HG02571 (cell line): Measurements from ENCODE around the gene PNCK.

Source experiments
- ATAC-seq: cut with Tn5 transposase; IDR thresholded peaks from one replicate; pipeline ENCODE4 v1.9.1; 2021; ENCODE audit warnings: mild to moderate bottlenecking, moderate library complexity; ENCODE audit not compliant: unreplicated experiment

PNCK gene

DNA sequence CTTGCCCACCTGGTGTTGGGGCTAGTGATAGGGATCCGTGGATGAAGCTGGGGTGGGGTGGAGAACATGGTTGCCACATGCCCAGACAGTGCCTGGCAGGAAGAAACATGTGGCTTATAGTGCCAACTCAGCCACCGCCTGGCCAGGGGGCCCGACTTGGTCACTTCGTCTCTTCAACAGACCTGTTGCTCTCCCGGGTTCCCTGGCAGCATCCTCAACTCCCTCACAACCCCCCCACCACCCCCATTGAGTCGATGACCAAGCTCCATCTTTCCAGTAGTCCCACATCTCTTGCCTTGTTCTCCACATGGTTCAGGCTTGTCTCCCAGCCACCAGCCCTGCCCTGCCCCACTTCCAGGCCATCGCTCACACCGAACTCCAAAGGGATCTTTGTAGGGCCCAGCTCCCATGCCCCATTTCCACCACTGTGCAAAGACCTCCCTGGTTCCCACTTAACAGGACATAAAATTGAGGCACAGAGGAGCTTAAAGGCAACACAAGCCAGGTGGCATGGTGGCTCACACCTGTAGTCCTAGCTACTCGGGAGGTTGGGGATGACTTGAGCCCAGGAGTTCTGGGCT lies 7.8 kb downstream of the PNCK start:
- ATAC-seq, result no peak

DNA sequence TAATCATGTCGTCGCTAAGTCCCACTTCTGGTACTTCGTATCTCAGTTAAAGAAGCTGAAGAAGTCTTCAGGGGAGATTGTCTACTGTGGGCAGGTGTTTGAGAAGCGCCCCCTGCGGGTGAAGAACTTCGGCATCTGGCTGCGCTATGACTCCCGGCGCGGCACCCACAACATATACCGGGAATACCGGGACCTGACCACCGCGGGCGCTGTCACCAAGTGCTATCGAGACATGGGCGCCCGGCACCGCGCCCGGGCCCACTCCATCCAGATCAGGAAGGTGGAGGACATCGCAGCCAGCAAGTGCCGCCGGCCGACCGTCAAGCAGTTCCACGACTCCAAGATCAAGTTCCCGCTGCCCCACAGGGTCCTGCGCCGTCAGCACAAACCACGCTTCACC lies 11.3 kb downstream of the PNCK start:
- no peak for ATAC-seq

DNA sequence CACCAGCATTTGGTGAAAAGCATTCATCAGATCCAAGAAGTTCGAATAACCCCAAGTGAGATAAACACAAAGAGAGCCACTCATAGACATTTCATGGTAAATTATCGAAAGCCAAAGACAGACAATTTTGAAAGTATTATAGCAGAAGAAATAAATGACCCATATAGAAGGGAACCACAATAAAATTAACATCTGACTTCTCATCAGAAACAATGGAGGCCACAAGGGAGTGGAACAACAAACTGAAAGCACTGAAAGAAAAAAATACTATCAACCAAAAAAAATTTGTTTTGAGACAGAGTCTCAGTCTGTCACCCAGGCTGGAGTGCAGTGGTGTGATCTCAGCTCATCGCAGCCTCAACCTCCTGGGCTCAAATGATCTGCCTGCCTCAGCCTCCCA lies 14.3 kb downstream of the PNCK start:
- no peak for ATAC-seq

DNA sequence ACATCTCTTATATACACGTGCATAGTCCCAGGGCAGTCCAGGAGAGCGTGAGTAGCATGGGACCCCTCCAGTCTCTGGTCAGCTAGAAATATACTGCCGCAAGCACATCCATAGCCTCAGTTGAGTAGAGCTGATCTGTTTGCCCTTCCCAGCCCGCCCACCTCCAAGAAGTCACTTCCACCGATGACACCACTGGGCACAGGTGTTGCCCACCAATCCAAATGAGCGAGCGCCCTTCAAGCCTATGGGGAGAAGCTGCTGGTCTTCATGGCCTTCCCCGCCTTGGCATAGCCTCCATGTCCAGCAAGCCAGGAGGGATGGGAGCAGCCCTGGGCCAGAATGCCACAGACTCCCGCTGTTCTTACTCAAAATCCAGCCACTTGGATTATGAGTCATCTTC lies 16.5 kb downstream of the PNCK start:
- ATAC-seq, result no peak

DNA sequence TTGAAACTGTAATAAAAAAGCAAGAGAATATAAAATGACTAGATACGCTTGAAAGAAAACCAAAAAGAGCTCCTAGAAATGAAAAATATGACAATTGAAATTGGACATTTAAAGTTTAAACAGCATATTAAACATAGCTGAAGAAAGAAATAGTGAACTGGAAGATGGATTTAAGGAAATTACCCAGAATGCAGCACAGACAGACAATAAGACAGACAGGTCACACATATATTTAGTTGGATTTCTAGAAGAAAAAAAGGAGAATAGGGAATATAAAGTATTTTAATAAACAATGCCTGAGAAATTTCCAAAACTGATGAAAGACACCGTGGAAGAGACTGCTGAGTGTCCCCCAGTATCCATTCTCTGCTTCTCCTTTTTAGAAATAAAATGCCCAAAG lies 20.1 kb downstream of the PNCK start:
- ATAC-seq, result no peak

DNA sequence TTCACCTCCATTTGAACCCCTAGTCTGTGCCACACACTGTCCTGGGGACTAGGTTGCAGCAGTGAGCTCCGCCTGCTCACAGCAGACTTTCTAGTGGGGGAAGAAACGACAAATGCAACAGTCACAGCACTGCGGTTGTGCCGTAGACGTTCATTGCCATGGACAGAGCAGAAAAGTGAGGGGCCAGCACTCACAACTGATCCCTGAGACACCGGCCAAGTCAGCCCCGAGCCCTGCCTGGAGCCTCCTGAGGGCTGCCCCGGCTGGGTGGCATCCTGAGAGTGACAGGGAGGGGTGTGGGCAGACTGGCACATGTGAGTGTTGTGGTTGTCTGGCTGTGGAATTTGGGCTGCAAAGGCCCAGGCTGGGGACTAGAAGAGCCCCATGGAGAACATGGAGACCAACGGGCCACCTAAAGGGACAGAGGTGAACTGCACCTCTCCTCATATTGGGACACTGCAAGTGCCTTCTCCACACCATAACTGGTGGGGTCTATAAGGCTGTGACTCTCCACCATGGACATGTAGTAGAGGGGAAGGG lies 22.0 kb downstream of the PNCK start:
- ATAC-seq, result no peak

DNA sequence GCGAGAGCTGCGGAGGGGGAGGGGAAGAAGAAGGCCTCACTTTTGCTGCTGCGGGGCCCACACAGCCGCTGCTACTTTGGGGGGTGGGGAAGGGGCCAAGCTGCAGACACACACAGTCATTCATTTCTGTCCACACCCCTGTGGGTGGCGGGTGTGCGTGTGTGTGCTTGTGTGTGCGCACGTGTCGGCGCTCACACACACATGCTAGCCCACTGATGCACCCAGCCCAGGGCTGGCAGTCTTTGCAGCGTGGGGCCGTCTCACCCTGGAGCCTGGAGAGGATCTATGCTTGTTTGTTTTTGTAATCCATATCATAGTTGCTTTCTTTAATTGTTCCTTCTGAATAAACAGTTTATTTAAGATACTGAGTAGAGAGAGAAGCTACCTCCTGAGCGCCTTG lies 22.7 kb downstream of the PNCK start:
- ATAC-seq, result no peak

DNA sequence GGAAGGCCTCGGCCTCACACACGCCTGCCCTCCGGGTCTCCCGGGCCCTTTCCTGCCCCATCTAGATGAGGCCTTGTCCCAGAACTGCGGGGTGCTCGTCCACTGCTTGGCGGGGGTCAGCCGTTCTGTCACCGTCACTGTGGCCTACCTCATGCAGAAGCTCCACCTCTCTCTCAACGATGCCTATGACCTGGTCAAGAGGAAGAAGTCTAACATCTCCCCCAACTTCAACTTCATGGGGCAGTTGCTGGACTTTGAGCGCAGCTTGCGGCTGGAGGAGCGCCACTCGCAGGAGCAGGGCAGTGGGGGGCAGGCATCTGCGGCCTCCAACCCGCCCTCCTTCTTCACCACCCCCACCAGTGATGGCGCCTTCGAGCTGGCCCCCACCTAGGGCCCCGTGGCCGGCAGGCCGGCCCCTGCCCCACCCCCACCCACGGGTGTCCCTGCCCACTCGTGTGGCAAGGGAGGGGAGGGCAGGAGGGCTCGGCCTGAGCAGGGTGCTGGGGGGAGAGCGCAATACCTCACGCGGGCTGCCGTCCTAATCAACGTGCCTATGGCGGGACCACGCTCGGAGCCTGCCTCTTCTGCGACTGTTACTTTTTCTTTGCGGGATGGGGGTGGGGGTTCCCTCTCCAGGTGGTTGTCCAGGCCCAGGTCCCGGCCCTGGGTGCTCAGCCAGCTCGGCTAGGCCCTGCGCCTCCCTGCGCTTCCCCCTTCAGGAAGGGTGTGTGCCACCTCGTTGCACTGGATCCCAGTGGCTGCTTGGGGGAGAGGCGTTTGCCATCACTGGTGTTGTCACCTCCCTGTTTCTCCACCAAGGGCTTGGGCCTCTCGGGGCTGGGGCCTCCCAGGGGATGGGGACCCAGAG lies 23.5 kb downstream of the PNCK start:
- no peak for ATAC-seq

DNA sequence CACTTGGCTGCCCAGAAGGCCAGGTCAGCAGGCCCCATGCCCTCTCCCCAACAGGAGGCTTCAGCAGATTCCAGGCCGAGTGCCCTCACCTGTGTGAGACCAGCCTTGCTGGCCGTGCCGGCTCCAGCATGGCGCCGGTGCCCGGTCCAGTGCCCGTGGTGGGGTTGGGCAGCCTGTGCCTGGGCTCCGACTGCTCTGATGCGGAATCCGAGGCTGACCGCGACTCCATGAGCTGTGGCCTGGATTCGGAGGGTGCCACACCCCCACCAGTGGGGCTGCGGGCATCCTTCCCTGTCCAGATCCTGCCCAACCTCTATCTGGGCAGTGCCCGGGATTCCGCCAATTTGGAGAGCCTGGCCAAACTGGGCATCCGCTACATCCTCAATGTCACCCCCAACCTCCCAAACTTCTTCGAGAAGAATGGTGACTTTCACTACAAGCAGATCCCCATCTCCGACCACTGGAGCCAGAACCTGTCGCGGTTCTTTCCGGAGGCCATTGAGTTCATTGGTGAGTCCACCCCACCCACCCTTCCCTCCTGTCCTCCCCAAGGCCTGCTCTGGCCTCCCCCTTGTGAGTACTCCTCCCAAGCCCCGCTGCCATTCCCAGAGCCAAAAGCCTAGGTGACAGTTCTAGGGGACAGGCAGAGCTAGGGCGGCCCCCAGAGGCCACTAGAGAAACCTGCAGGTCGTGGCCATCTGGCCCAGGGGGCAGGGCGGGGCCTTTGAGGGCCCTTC lies 24.3 kb downstream of the PNCK start:
- ATAC-seq, result no peak

DNA sequence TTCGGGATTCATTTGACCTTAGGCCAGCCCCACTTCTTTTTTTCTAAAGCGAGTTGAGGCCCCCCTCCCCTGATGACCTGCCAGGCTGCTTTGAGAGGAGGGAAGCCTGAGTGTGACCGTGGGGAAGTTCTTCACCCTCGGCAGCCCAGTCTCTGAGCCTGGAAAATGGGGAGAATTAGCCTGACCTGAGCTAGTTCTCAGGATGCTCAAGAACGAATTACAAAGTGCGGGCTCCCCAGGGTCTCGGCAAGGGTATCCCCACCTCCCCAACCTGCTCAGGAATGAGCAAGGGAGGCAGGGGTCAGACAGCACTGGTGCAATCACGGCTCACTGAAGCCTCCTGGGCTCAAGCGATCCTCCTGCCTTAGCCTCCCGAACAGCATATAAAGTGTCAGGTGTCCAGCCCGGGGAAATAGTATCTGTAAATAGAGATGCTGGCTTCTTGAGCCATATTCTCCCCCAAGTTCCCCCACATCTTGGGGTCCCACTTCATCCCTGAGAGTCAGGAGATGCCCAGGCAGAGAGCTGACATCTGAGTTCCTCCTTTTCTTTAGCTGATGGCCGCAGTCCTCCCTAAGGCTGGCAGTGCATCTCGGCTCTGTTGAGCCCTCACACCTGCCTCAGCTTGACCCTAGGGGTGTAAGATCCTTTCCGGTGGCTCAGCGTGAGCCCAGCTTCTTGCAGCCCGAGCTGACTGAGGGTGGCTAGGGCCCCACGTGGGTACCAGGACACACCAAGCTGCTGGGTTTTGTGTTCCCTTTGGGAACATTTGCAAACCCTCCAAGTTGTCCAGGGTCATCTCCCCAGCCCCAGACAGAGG lies 25.0 kb downstream of the PNCK start:
- no peak for ATAC-seq

DNA sequence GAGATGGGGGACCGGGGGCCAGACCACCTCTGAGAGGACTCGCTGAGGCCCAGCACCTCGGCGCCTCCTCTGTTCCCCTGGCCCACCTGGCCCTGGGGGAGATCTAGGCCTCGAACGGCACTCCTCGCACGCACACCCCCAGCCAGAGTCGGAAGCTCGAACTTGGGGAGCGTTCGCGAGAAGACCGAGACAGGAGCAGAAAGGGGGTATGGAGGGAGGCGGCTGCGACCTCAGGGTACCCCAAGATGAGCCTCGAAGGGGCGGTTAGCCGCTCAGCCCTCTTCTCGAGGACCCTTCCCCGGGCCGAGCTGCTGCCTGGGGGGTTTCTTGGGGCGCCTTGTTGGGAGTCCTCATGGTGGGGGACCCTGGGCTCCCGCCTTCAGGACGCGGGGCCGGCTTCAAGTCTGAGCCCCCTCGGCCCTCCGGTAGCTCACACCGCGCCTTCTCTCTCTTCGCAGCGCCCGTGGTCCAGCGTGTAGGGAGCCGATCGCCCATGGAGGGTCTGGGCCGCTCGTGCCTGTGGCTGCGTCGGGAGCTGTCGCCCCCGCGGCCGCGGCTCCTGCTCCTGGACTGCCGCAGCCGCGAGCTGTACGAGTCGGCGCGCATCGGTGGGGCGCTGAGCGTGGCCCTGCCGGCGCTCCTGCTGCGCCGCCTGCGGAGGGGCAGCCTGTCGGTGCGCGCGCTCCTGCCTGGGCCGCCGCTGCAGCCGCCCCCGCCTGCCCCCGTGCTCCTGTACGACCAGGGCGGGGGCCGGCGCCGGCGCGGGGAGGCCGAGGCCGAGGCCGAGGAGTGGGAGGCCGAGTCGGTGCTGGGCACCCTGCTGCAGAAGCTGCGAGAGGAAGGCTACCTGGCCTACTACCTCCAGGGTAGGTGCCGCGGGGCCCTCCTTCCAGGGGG lies 25.9 kb downstream of the PNCK start:
- ATAC-seq, result no peak

DNA sequence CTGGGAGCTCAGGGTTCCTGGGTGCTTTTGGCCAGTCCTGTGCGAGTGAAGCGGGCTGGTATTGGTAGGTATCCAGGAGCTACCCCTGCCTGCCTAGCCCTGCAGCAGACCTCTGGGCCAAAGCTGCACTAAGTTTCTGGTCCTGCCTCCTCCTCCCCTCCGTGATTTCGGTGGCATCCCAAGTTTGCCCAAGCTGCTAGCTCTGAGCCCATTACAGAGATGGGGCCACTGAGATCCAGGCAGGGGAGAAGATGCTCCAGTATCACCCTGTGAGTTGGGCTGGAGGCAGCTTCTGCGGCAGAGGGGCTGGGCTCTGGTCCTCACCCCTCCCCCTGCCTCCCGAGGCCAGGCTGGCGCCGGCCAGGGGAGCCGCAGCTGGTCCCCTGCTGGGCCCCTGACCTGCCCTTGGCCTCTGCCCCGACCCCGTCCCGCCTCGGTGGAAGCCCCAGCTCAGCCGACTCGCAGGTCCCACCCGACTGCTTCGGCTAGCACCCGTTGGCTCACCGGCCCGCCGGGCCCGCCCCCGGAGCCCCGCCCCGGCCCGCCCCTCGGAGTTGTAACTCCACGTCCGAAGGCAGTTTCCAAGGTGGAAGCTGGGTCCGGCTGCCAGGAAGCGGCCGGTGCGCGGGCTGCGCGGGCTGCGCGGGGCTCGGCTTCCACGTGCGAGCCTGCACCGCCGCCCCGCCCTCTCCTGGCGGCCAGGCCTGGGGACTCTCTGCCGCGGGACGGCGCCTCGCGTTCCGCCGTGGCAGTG lies 26.8 kb downstream of the PNCK start, which contains the start of gene DUSP9:
TSS of gene DUSP9 (plus strand) at position 584 of the 754 bp plus-strand sequence. CDS start 751 bp downstream, outside the sequence.
- ATAC-seq, result no peak

DNA sequence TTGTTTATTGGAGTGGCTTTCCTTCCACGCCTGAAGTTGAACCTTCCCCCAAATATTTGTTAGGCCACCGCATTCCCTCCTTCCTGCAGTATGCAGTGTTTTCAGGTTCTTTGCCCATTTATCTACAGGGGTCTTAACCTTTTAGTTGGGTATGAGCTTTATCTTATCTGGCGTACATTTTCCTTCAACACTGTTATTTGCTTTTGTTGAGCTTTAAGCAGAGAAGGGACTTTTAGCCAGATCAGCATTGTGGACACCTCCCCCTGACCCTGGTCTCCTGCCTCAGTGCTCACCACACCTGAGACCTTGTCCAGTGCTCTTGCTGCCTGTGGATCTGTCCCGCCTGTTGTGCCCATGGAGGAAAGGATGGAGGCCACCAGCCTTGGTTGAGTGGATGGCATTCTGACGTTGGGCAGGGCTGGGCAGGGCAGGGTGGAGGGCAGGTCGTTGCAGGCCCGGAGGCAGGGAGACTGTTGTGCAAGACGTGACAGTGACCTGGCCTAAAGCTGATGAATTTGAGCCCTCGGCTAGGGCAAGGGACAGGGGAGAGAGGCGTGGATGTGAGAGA lies 27.6 kb downstream of the PNCK start:
- ATAC-seq, result no peak

DNA sequence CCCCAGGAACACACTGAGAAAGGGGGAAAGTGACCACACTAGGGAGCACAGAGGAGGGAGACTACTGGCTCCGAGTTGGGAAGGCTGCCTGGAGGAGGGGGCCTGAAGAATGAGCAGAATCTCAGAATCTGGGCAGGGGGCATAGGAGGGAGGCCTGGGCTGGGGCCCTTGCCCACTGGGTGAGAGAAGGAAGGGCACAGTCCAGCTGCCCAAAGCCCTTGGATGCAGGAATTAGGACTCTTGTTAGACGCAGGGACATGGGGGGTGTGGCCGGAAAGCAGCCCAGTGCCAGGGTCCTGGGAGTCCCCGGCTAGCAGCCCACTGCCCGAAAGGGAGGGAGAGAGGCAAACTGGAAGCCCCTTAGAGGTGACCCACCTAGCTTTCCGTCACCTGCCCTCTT lies 28.5 kb downstream of the PNCK start:
- no peak for ATAC-seq

DNA sequence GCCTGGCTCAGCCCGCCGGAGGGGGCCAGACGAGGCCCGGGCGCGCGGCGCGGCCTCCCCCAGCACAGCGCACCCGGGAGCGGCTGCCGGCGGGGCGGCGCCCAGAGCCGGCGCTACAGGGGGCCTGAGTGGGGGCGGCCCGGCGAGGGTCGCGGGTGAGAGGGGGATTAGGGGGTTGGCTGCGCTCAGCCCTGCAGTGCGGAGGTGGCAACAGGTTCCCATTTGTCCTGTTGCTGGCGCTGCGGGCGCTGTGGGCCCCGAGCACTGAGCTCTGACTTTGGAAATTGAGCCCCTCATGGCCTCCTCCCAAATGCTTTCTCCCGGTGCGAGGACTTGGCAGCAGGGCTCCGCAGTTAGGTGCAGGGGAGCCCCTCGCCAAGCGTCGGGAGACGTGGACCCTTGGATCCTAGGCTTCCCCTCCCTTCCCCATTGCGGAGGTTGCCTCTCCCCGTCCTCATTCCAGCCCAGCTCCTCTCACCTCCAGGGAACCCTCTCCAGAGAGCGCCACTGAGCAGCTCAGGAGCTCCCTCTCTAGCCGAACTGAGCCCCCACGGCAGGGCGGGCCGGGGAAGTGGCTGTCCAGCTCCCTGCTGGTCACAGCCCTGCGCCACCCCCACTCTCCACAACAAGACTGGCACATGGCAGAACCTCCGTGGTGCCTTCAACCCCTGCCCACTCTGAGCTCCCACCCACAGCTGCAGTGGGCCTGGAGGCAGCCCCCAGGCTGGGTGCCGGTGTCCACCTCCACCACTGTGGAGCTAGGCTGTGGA lies 29.1 kb downstream of the PNCK start:
- no peak for ATAC-seq

DNA sequence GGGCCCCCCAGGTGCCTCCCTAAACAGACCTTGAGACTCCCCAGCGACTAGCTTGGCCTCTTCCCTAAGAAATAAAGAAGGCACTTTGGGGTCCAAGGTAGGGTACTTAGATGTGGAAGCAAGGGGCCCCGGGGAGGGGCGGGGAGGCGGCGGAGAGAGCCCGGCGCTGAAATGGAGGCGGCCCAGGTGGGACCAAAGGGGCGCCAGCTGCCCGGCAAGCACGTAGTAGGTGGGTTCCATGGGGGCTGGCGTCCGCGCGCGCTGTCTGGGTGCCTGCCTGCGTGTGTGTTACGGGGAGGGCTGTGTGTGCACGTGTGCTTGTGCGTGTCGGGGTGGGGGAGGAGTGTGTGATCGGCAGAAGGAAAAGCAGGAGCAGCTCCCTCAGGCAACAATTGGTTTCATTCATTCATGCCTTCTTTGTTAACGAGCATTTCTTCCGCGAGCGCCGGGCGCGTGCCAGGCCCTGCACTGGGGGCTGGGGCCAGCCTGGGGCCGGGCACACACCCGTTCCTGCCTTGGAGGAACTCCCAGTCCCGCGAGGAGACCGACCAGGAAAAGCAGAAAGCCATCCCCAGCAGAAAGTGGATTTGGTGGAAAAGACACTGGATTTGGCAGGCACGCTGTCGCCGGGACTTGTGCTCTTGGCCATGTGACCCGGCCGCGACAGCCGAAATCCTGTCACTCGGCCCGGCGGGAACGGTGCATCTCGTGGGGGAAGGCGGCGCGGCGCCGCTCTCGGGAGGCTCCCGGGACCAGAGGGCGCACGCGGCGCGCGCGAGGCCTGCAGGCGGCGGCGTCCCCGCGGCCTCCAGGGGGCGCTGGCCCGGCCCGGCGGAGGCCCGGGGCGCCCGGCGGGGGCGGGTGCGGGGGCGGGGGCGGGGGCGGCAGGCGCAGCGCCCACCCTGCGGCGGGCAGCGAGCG lies 29.9 kb downstream of the PNCK start:
- no peak for ATAC-seq
